CD4-positive, alpha-beta T cell (primary cell): ENCODE results near the gene PLRG1. TPM values are rescaled to one million over a fixed set of nuclear protein-coding genes. Genes with fewer than 3 reads are reported as not detected.

Experiments
- ATAC-seq: fragments of 200-7000 bp; cut with Tn5 transposase; one replicate; pipeline ENCODE4 v1.10.0; 2022; ENCODE audit warnings: mild to moderate bottlenecking; ENCODE audit not compliant: poor library complexity
- CTCF ChIA-PET: fragments of 350-600 bp; sonication (Branson Sonifier 250); formaldehyde crosslinking; loops from one replicate; lab custom pipeline; 2021; ENCODE audit warnings: antibody characterized with exemption, inconsistent platforms; lab: Charles Lee
- POLR2A ChIA-PET: fragments of 350-600 bp; sonication (Branson Sonifier 250); formaldehyde crosslinking; loops from one replicate; lab custom pipeline; 2021; ENCODE audit warnings: antibody characterized with exemption, inconsistent platforms; lab: Charles Lee
- DNase-seq, 14 experiments: peaks; one replicate each; pipeline ENCODE4 v3.0.0-alpha.2; 2013 to 2020; ENCODE audit warnings: mixed read lengths in 2 of 14
- H3K27ac ChIP-seq, 2 donors: one replicate each; pipeline versions ENCODE4 v1.5.1 to v1.7.0; 2013; ENCODE audit warnings: low read length in 2 of 2, low read depth in 1 of 2, mild to moderate bottlenecking in 1 of 2
- H3K27me3 ChIP-seq, 2 experiments: 1 replicate in 1 of 2; 2 replicates in 1 of 2; pipeline versions ENCODE4 v1.6.1 to v1.7.0; 2013; ENCODE audit warnings: low read length in 2 of 2, control low read depth in 1 of 2, mild to moderate bottlenecking in 1 of 2, moderate library complexity in 1 of 2; ENCODE audit not compliant: insufficient read depth in 2 of 2, control insufficient read depth in 1 of 2
- H3K36me3 ChIP-seq: one replicate; pipeline ENCODE4 v1.6.1; 2013; ENCODE audit warnings: low read length, control low read depth; ENCODE audit not compliant: insufficient read depth
- H3K4me1 ChIP-seq: one replicate; pipeline ENCODE4 v1.6.1; 2013; ENCODE audit warnings: low read length, control low read depth; ENCODE audit not compliant: insufficient read depth
- H3K4me3 ChIP-seq: one replicate; pipeline ENCODE4 v1.5.1; 2013; ENCODE audit warnings: mild to moderate bottlenecking, low read length, moderate library complexity
- H3K9me3 ChIP-seq, 2 experiments: 1 replicate in 1 of 2; 2 replicates in 1 of 2; pipeline versions ENCODE4 v1.6.1 to v1.7.0; 2013; ENCODE audit warnings: low read length in 2 of 2, mild to moderate bottlenecking in 2 of 2, control low read depth in 1 of 2, moderate library complexity in 1 of 2; ENCODE audit not compliant: control insufficient read depth in 1 of 2, insufficient read depth in 1 of 2
- H3K27ac Mint-ChIP-seq: one replicate; pipeline ENCODE4 v1.8.0; 2020; ENCODE audit warnings: mixed read lengths
- H3K27me3 Mint-ChIP-seq: one replicate; pipeline ENCODE4 v1.8.0; 2021; ENCODE audit warnings: mixed read lengths
- H3K36me3 Mint-ChIP-seq: one replicate; pipeline ENCODE4 v1.8.0; 2021; ENCODE audit warnings: low read depth, mixed read lengths
- H3K4me1 Mint-ChIP-seq: one replicate; pipeline ENCODE4 v1.8.0; 2021; ENCODE audit warnings: low read depth, mixed read lengths
- H3K4me3 Mint-ChIP-seq: one replicate; pipeline ENCODE4 v1.8.0; 2020; ENCODE audit warnings: mild to moderate bottlenecking, mixed read lengths
- H3K9me3 Mint-ChIP-seq: one replicate; pipeline ENCODE4 v1.8.0; 2020; ENCODE audit warnings: mixed read lengths
- CTCF ChIP-seq: fragments of 200-600 bp; IDR thresholded peaks from one replicate; pipeline ENCODE4 v1.8.0; 2022; ENCODE audit warnings: antibody characterized with exemption, mild to moderate bottlenecking
- intact Hi-C, 2 experiments: fragments of 100-400 bp; cut with DNase I in 1 of 2; cut with micrococcal nuclease in 1 of 2; formaldehyde crosslinking; loops; one replicate each; pipeline versions ENCODE4 v1.15.1 to v1.9.0; 2023 to 2025; cut with DNase I, micrococcal nuclease
- total RNA-seq, 174 experiments: library from RNA in 2 of 174; stranded (reverse) in 2 of 174; gene quantifications; one replicate each; pipeline ENCODE4 v1.2.3 and lab custom pipeline; 2021 to 2026

PLRG1 gene
- total RNA-seq, 2 experiments from 2014 or later = 41.1 to 44.8 TPM

DNA sequence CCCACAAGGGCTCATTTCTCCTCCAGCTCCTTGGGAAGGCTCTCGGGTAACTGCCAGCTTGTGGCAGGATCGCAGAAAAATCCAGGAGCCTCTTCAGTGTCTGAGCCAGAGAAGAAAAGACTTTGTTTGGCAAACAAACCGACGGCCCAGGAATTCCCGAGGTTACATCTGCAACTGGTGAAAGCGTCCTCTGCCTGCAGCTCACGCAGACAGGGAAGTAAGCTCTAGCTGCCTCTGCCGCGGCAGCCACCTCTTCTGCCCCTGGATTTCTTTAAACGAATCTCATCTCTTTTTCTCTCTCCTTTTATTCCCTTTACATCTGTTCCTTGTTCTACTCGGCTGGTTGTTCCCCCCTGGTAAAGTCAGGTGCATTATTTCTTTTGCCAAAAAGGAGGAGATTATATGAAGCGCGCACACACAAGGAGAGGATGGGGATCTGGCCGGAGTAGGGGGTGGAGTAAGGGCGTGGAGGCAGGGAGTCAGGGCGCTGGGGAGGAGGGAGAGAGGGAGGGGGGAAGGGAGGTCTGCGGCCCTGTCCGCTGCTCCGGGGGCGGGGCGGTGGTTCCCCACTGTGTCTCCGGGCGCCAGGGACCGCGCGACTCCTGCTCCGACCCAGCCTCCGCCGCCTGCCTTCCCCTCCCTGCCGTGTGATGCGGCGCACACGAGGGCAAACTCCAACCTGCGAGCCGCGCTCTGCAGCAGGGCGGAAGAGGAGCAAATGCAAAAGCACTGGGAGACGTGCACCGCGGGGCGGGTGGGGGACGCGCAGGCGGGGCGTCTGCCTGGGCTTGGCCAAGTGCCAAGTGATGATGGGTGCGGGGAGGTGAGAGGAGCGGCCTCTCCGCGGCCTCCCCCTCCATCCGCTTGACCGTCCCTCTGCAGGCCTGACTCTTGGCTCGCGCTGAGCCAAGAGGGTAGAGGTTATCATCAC is 58.6 kb downstream of the PLRG1 start, which contains the start of gene DCHS2:
TSS of gene DCHS2 (minus strand) at position 459 of the 931 bp plus-strand sequence. CDS start at position 15, 444 bp downstream.
- no peak within 1 kb of the TSS for H3K27ac ChIP-seq
- peaks cover 0 to 23% of the 10 kb centered on the region in 2 experiments for H3K9me3 ChIP-seq
- H3K36me3 Mint-ChIP-seq = no peaks in the 10 kb centered on the region
- no peak within 1 kb of the TSS for H3K27ac Mint-ChIP-seq
- intact Hi-C loops = no loop called here
- H3K4me1 ChIP-seq = peaks cover 15% of the 10 kb centered on the region
- ChIA-PET POLR2A (no interaction called here), CTCF (no interaction called here)
- H3K27me3 ChIP-seq = peaks cover 33 to 69% of the 10 kb centered on the region in 2 experiments
- H3K27me3 Mint-ChIP-seq = peaks cover 67% of the 10 kb centered on the region
- no peaks in the 10 kb centered on the region for H3K9me3 Mint-ChIP-seq
- no peaks in the 10 kb centered on the region for H3K36me3 ChIP-seq
- ATAC-seq = peak; percentile 64
- peak within 1 kb of the TSS; percentile 15 for H3K4me3 ChIP-seq
- TF ChIP-seq CTCF = no peak
- peak within 1 kb of the TSS; percentile 74 for H3K4me3 Mint-ChIP-seq
- peaks cover 20% of the 10 kb centered on the region for H3K4me1 Mint-ChIP-seq
- DNase-seq = peak in 2 of 14 experiments; percentile 3 to 11

DNA sequence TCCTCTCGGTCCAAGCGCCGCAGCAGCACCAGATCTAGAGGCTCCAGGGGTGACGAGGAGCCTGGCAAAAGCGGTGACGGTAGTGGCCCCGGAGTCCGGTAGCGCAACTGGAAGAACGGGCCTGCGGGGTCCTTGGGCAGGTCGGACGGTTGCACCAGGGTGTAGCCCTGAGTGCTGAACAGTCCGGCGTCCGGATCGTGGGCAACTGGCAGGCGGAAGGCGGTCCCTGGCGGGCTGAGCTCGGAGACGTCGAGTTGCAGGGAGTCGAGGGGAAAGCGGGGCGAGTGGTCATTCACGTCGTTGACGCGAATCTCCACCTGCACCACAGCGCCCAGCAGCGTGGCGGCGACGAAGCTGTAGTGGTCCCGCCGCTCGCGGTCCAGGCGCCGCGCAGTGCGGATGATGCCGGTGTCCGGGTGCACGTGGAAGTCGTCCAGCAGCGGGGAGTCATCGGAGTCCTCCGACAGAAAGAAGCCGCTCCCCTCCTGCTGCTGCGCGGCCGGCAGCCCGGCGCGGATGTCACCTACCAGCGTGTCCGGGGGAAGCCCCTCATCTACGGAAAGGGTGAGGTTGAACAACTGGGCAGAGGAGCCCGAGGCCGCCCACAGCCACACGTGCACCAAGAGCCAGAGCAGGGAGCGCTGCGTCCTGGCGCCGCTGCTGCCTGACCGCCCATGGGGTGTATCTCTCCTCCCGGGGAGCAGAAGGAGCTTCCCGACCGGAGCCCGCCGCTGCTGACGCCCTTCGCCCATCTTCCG is 59.4 kb downstream of the PLRG1 start:
- CTCF ChIA-PET = no interaction called here

More for the DNA sequence above, 59.4 kb downstream of the PLRG1 start:
- Histone ChIP-seq H3K36me3 (no peaks in the 10 kb centered on the region), H3K4me3 (peak overlapping the region; percentile 15), H3K4me1 (peaks cover 15% of the 10 kb centered on the region), H3K27ac (no peak overlapping the region), H3K9me3 (peaks cover 0 to 23% of the 10 kb centered on the region in 2 experiments), H3K27me3 (peaks cover 33 to 69% of the 10 kb centered on the region in 2 experiments)
- Mint-ChIP-seq H3K4me3 (peak overlapping the region; percentile 60), H3K27me3 (peaks cover 62% of the 10 kb centered on the region), H3K36me3 (no peaks in the 10 kb centered on the region), H3K27ac (no peak overlapping the region), H3K9me3 (no peaks in the 10 kb centered on the region), H3K4me1 (peaks cover 20% of the 10 kb centered on the region)
- no peak for ATAC-seq
- intact Hi-C loops = no loop called here
- POLR2A ChIA-PET = no interaction called here
- no peak for TF ChIP-seq CTCF
- DNase-seq = no peak
